HFFc6 (cell line): ENCODE measurements around the gene FMN2. TPM values are rescaled to one million over a fixed set of nuclear protein-coding genes. Genes with fewer than 3 reads are reported as not detected.
"Not testable (repeated sequence)": the region's sequence is repeated elsewhere in the genome, so short reads cannot be mapped to it uniquely, and the experiment has no call there.

ENCODE experiments used
- DNase-seq: peaks from one replicate; pipeline ENCODE4 v3.0.0-alpha.2; 2018
- H3K27ac Mint-ChIP-seq: 2 replicates; pipeline ENCODE4 v1.8.0; 2020; ENCODE audit warnings: mild to moderate bottlenecking, mixed read lengths
- H3K27me3 Mint-ChIP-seq: 2 replicates; pipeline ENCODE4 v1.8.0; 2021; ENCODE audit warnings: mild to moderate bottlenecking, moderate library complexity, mixed read lengths; ENCODE audit not compliant: insufficient read depth
- H3K36me3 Mint-ChIP-seq: 2 replicates; pipeline ENCODE4 v1.8.0; 2021; ENCODE audit warnings: low read depth, mixed read lengths
- H3K4me1 Mint-ChIP-seq: 2 replicates; pipeline ENCODE4 v1.8.0; 2020; ENCODE audit warnings: low read depth, mixed read lengths
- H3K4me3 Mint-ChIP-seq: 2 replicates; pipeline ENCODE4 v1.8.0; 2020; ENCODE audit warnings: mild to moderate bottlenecking, moderate library complexity, mixed read lengths
- H3K9me3 Mint-ChIP-seq: 2 replicates; pipeline ENCODE4 v1.8.0; 2020; ENCODE audit warnings: mild to moderate bottlenecking, mixed read lengths
- total RNA-seq, 6 experiments: library from RNA; stranded (reverse); fragmentation: NEBNext Ultra II Directional; extraction: Animal tissue kit (Norgen Biotek cat#: 25700); gene quantifications; 2 replicates in 1 of 6; 3 replicates in 5 of 6; pipeline ENCODE4 v1.2.3, GENCODE V29; 2021
- TF ChIP-seq, protein P1 (sequence below): fragments of 200-600 bp; sonication (generic); IDR thresholded peaks from 2 replicates; pipeline ENCODE4 v1.5.0; 2021; ENCODE audit warnings: antibody characterized with exemption, mild to moderate bottlenecking

The FMN2 gene
- total RNA-seq, 6 experiments from 2014 or later: 82.6 to 115 (median 96.4) TPM

DNA sequence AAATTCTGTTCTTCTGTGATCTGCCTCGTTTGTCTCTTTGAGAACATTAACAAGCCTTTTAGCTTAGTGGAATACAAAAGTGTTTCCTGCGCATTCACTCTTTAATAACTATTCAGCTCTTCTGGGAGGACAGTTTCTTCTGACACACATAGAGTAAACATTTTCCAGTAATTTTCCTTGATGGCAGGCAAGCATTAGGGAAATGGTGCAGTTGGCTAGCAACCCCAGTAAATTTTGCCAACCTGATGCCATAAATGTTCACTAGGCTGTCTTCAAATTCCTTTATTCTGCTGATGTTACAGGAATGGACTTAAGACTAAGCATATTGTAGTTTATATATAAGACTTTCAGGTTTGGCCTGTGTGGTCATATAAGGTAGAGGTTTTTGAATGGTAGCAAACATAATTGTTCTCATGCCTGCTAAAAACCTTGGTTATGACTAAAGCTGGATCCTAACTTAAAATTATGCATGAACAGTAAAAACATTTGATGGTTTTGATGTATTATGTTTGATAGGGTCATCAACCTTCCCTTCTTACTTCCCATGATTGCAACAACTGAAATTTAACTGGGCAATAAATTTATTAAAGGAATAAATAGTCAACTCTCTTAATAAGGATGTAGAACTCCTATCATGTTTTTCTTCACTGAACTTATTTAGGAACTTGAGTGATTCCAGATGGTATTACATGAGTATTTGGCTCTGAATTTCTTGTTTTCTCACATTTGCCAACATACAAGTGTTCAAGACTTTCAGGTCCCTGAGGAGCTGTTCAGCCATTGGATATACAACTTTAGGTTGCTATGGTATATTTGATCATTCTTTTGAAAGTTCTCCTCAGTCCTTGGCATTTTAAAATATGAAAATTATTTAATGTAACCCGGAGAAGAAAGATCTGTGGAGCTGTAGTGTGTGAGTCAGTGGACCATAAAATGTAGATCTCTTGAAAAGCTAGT lies 223.4 kb downstream of the FMN2 start:
- Mint-ChIP-seq H3K4me3 (peak overlapping the region; percentile 22; the same call in 1 of the 2 replicates), H3K27me3 (peaks cover 9% of the 10 kb centered on the region), H3K9me3 (peaks cover 4% of the 10 kb centered on the region; the same call in 1 of the 2 replicates), H3K4me1 (peaks cover 98% of the 10 kb centered on the region), H3K27ac (peak overlapping the region; percentile 75), H3K36me3 (peaks cover 82% of the 10 kb centered on the region)
- no peak for DNase-seq
- TF ChIP-seq, protein P1, sequence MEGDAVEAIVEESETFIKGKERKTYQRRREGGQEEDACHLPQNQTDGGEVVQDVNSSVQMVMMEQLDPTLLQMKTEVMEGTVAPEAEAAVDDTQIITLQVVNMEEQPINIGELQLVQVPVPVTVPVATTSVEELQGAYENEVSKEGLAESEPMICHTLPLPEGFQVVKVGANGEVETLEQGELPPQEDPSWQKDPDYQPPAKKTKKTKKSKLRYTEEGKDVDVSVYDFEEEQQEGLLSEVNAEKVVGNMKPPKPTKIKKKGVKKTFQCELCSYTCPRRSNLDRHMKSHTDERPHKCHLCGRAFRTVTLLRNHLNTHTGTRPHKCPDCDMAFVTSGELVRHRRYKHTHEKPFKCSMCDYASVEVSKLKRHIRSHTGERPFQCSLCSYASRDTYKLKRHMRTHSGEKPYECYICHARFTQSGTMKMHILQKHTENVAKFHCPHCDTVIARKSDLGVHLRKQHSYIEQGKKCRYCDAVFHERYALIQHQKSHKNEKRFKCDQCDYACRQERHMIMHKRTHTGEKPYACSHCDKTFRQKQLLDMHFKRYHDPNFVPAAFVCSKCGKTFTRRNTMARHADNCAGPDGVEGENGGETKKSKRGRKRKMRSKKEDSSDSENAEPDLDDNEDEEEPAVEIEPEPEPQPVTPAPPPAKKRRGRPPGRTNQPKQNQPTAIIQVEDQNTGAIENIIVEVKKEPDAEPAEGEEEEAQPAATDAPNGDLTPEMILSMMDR: no peak

DNA sequence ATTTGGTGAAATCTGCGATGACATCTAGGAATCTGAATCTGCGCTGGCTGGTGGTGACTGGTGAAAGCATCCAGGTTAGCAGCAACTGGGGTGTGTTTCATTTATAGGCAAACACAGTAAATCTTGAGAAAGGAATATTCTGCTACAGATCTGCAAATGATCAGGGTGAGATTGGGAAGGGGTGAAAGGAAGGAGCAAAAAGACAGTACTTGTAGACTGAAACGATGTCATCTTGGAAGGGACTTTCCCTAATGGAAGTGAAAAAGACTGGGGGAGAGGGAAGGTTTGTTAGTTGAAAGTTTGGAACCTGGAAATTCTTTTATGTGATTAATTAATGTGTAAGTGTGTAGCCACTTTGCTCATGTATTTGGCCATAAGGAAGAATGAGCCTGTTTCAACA lies 228.3 kb downstream of the FMN2 start:
- Mint-ChIP-seq H3K9me3 (peaks cover 4% of the 10 kb centered on the region; the same call in 1 of the 2 replicates), H3K4me1 (peaks cover 86% of the 10 kb centered on the region), H3K36me3 (peaks cover 87% of the 10 kb centered on the region), H3K27me3 (peaks cover 19% of the 10 kb centered on the region), H3K4me3 (no peak overlapping the region), H3K27ac (peak overlapping the region; percentile 31; the same call in 1 of the 2 replicates)
- DNase-seq: no peak
- TF ChIP-seq, protein P1: no peak

DNA sequence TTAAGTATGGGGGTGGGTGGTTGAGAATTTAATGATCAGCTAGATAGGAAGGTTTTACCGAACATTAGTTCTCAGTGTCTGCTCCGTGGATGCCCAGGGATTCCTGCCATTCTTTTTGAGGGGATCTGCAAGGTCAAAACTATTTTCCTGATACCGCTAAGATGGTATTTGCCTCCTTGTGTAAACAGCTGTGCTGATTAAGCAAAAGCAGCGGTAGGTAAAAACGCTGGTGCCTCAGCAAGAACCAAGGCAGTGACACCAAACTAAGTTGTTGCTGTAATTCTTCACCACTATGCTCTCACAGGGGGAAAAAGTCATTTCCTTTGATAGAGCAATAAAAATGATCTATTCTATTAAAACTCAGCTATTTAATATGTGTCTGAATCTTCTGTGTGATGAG lies 229.0 kb downstream of the FMN2 start:
- H3K4me3 Mint-ChIP-seq: no peak overlapping the region
- peaks cover 84% of the 10 kb centered on the region for H3K4me1 Mint-ChIP-seq
- H3K27ac Mint-ChIP-seq: no peak overlapping the region; the same call in 1 of the 2 replicates
- peaks cover 84% of the 10 kb centered on the region for H3K36me3 Mint-ChIP-seq
- TF ChIP-seq, protein P1: no peak
- peaks cover 16% of the 10 kb centered on the region for H3K27me3 Mint-ChIP-seq
- peaks cover 4% of the 10 kb centered on the region; the same call in 1 of the 2 replicates for H3K9me3 Mint-ChIP-seq
- DNase-seq: no peak

DNA sequence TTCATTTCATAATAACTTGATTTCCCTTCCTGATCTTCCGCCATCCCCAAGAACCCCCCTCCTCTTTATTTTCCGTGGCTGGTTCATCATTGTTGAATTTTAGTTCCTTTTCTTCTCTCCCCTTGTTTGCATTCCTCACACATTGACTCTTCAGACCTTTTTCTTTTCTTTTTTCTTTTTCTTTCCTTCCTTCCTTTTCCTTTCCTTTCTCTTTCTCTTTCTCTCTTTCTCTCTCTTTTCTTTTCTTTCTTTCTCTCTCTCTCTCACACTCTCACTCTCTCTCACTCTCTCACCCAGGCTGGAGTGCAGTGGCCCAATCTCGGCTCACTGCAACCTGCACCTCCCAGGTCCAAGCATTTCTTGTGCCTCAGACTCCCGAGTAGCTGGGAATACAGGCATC lies 231.3 kb downstream of the FMN2 start:
- TF ChIP-seq, protein P1: no peak
- Mint-ChIP-seq H3K27me3 (peaks cover 13% of the 10 kb centered on the region), H3K4me3 (peak overlapping the region; percentile 3; the same call in 1 of the 2 replicates), H3K4me1 (peaks cover 80% of the 10 kb centered on the region), H3K27ac (peak overlapping the region; percentile 59), H3K9me3 (peaks cover 2% of the 10 kb centered on the region; the same call in 1 of the 2 replicates), H3K36me3 (peaks cover 65% of the 10 kb centered on the region)
- no peak for DNase-seq

DNA sequence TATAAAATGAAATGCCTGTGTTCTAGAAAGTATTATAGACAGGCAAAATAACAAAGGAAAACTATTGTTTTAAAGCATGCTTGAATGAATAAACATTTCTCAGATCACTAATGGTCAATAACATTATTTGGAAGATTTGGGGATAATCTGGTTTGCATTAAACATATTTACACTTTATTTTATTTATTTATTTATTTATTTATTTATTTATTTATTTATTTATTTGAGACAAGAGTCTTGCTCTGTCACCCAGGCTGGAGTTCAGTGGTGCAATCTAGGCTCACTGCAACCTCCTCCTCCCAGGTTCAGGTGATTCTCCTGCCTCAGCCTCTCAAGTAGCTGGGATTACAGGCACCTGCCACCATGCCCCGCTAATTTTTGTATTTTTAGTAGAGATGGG lies 236.7 kb downstream of the FMN2 start:
- H3K4me1 Mint-ChIP-seq: peaks cover 76% of the 10 kb centered on the region
- H3K27ac Mint-ChIP-seq, H3K4me3 Mint-ChIP-seq, H3K27me3 Mint-ChIP-seq, H3K9me3 Mint-ChIP-seq, DNase-seq: not testable (repeated sequence)
- peaks cover 54% of the 10 kb centered on the region for H3K36me3 Mint-ChIP-seq

DNA sequence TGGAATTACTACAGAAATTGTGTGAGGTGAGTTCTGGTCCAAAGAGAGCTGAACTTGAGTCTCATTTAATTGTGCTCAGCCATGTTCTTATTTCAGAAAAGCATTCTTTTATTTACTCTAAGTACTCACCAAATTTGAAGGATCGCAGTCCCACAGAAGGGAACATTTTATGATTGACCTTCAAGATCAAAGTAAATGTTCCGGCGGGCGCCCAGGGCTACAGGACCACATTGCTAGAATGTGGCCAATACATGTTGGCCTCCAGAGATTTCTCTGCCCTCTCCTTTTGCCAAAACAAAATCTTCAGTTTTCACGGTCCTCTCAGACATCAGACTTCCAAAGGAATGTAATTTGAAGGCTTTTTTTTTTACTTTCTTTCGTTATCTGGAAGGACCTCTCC lies 237.8 kb downstream of the FMN2 start:
- peak overlapping the region; percentile 40; the same call in 1 of the 2 replicates for H3K27ac Mint-ChIP-seq

More for the DNA sequence above, 237.8 kb downstream of the FMN2 start:
- Mint-ChIP-seq H3K9me3 (no peaks in the 10 kb centered on the region), H3K4me3 (peak overlapping the region; percentile 35; the same call in 1 of the 2 replicates), H3K36me3 (peaks cover 50% of the 10 kb centered on the region), H3K4me1 (peaks cover 67% of the 10 kb centered on the region), H3K27me3 (peaks cover under 1% of the 10 kb centered on the region)
- TF ChIP-seq, protein P1: no peak
- no peak for DNase-seq
